GM21737 (cell line): ENCODE measurements around the gene TENM3.

Experiments used
- ATAC-seq: cut with Tn5 transposase; IDR thresholded peaks from one replicate; pipeline ENCODE4 v1.9.1; 2021; ENCODE audit warnings: mild to moderate bottlenecking, moderate library complexity; ENCODE audit not compliant: unreplicated experiment

The TENM3 gene

DNA sequence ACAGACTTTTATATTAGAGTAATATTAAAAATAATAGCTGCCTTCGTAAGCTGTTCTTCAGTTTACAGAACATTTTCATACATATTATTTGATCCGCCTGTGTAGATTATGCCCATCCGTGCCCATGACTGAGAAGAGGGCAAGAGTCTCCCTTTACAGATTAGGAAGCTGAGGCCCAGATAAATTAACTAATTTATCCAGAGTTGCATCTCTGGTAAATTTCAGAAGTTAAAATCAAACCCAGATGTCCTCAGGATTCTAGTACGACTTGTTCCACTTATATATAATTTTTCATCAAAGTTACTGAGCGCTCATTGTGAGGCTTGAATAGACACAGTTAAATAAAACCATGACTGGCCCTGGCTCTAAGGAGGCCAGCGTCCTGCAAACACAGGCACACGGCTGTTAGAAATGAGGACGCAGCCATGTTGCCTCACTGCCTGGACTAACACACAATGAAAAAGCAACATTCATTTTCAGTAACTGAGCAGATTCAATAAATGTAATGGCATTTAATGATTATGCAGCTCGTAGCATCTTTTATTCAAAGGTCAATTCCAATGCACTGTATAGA, 148.0 kb downstream of the TENM3 start:
- ATAC-seq = no peak

DNA sequence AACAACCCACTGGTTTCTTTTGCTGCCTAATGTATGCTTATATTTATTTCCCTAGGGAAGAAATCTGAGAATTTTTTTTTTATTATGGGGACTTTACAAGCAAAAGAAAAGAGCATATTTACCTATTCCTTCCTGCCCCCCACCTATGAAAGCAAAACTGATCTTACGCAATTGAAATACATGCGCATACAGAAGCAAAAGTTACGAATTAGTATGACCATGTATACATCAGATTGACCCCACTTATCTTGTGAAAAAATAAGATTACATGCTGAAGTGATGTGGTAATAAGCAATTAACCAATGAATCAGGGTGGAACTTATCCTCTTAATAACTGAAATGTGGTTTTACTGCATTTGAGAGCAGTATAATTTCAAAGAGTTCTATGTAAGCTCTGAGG, 151.0 kb downstream of the TENM3 start:
- no peak for ATAC-seq

DNA sequence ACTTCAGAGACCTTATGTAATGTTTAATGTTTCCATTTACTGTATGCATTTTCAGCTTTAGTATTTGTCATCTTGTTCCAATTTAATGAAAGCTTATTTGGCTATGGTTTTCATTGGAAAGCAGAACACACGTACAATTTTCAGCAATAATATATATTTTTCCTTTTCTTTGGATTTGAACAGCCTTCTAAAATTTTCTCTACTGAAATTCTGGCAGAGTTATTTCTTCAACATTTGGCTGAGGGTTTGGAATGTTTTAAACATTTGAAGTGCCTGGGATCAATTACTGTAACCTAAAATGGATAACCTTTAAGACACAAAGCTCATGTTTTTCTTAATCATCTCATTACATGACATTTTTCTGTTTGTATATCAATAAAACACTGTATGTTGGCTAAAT, 156.9 kb downstream of the TENM3 start:
- ATAC-seq = no peak

DNA sequence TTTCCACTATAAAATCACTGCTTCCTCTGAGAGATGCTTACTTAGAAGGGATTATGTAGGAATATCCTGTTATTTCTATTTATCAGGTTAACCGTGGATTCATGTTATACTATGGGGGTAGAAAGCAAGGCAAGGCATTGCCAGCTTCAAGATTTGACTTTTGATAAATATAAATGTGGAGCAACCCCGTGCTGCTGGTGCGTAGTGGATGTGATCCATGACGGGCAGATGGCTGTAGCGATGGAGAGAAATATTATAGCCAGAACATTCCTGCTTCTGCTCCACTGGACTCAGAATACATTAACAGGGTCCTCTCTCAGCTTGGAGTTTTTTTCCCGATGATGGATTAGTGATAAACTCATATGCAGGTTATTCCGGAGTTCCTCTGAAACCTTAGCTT, 157.6 kb downstream of the TENM3 start:
- ATAC-seq = no peak

DNA sequence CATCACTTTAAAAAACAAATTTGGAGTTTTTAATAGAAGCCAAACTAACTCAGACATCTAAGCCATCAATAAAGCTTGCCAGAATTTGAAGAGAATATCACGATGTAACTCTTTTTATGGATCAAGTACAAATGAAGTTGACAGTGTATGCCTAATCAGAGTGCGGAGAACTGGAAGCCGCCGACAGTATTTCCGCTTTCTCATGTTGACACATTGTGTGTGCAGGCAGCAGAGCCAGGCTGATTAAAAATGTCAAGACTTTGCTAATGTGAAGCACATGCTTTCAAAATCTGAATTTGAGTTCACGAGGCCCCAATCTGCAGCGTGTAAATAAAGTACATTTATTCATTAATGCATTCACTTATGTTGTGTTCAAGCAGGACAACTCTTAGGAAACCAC, 161.2 kb downstream of the TENM3 start:
- no peak for ATAC-seq

DNA sequence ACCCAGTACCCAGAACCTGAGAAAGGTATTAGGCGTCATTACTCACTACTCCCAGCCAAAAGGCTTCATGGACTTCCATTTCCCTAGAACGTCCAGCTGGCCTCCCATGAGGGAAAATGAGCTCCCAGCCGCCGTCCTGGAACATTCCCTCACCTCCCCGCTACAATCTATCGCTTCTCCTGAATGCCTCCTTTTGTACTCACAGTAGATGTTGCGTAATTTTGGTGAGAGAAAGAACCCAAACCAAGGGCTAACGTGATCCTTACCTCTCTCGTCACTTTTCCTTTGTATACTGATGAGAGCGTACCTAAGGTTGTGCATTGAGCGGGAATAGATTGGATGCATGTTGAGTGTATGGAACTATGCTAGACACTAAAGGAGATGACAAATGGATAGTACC, 161.9 kb downstream of the TENM3 start:
- no peak for ATAC-seq

DNA sequence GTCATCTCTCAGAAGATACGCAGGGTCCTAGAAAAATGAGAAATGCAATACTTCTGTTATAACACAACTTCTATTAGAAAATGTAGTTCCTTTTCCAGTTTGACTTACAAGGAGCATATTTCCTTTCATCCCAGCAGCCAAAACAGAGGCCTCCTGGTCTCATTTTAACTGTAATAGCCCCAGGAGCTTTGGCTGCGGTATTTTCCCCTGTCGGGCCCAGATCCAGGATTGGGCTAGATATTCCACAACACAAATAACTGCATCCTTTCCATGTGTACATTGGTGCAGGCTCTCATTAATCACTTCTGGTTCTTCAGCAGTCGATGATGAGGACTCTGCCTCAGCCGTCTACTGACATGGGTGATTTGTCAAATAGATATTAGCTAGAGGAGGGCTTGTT, 166.1 kb downstream of the TENM3 start:
- no peak for ATAC-seq

DNA sequence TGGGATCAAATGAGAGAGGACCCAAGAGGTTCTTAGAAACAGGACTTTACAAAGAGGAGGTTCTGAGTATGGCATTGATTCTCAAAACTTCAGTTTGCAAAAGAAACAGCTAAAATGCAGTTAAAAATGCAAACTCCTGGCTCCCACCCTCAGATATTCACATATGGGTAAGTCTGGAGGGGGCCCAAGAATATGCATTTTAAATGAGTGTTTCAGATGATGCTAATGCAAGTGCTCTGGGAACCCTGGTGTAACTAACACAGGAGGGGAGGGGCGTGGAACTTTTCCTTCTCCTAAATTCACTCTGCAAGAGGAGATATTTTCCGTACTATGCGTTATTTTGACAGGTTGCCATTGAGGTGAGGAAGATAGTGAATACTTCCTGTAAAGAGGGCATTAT, 168.2 kb downstream of the TENM3 start:
- ATAC-seq = no peak

DNA sequence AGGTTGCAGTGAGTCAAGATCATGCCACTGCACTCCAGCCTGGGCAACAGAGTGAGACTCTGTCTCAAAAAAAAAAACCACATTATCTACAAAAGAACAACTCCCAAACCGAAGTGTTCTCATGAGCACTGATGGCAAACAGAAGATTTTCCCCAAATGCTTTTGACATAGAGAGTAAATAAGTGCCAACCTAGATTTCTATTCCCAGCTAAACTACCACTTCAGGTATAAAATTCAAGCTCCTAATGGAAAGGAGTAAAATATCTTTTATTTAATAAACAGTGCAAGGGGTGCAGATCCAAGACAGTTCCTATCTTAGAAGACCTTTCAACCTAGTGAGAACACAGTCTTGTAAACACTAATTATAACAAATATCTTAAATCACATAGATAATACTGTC, 170.3 kb downstream of the TENM3 start:
- no peak for ATAC-seq

DNA sequence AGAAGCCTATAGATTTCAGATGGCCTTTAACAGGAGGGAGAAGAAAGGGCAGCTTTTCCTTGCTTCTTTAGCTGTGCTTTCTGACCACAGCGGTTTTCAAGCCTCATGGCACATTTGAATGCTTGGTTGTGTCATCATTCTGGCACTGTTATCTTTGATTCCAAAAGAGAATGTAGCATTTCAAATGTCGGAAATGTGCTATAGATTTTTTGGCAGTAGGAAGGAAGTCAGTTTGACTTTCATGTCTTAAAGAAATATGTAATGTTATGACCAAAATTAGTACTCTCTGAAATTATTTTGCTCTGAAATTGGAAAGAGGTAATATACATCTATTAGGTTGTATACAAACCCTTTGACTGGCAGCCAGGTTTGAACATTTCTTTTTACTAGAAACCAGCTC, 171.9 kb downstream of the TENM3 start:
- no peak for ATAC-seq

DNA sequence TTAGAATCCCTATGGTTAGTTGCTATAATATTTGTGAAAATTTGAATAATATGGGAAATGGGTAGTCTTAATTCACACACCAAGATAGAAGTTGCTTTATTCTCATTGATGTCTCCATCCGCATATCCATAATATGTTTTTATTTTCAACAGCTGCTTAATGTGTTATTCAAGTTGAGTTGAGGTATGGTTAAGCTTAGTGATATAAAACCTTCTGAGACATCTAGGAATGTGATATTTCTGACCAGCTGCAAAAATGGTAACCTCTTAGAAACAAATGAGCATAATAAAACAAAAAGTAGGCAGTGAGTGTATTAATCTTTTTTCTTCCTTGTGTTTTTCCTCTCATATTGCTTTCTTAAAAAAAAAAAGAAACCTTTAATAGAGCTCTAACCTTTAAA, 172.9 kb downstream of the TENM3 start:
- no peak for ATAC-seq

DNA sequence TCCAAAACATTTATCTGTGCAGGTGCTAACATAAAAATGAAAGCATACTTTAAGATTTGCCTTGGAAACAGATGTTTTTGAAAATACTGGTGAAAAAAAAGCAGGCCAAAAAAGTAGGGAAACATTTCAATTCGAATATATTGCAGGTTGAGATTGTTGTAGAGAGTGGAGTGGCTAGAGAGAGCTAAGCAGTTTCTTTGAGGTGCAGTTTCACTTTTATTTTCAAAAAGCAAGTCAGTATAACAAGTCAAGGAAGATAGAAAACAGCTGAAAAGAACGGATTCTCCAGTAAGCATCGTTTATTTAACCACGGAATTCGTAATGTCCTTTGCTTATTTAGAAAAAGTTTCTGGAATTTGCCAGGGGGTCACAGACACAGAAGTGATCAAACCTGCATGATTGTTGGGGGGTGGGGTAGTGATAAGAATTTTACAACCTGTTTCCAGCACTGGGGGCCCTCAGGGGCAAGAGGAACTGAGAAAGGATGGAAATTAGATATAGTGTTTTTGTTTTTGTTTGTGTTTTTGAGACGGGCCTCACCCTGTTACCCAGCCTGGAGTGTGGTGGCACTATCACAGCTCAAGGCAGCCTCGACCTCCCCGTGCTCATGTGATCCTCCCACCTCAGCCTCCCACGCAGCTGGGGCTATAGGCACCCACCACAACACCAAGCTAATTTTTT, 175.0 kb downstream of the TENM3 start:
- no peak for ATAC-seq

DNA sequence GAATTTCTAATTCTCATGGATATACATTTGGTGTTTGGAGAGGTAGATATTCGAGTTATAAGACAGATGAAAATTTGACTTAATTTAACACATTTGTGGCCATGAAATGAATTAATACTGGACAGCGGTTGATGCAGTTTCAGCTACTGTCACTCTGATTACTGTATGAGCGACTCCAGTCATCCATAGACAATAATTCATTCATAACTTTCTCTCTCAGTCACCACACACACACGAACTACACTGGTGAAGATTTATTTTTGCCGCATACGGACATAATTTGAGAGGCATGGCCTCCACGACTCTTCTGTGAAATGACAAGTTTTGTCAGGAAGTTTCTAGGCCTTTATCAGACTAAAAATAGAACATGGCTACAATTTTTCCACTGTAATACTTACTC, 177.0 kb downstream of the TENM3 start:
- no peak for ATAC-seq

DNA sequence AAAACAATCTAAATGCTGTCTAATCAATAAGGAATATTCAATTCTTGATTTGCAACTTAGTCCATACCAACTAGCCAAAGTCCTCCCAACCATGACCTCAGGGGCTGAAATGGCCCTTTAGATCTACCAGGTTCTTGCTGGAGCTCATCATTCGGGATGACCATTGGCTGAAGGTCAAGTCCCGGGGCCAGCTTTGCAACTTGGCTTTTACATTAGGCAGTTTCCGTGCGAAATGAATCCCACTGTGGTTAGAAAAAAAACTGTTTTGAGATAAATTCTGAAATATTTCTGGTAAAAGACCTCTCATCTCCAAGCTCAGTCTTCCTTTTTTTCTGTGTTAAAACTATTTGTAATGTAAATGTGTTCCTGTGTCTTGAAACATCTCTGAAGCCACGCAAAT, 178.6 kb downstream of the TENM3 start:
- no peak for ATAC-seq

DNA sequence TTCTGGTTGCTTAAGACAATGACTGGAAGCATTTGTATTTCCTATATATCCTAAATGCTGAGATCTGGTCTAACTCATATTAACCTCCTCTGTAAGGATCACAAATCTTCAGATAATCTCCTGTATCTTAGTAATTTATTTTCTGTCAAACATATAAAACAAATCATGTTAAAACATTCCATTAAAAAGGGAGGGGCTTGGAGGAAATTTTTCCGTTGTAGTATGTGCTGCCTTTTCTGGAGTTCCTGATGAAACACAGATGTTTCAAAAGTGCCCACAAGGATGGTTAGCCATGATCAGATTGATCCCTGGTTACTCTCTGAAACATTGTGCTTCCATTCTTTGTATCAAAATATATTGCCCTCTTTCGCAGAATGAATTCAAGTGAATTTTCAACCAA, 182.1 kb downstream of the TENM3 start:
- no peak for ATAC-seq

DNA sequence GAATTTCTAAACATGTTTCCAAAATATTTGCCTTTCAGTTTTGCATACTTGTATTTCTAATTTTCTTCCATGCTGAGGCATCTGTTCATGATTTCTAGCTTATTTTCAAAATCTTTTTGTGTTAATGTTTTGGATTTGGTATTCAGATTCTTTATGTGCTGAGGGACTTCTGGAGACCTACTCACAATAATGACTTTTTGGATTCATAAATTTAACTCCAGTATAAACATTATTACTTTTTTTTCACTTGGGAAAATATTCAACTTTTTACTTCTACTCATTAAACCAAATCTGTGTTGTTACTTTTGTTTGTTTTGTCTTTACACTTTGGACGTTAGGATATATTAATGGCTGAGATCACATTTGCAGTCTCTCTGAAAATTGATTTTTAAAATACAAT, 183.7 kb downstream of the TENM3 start:
- no peak for ATAC-seq

DNA sequence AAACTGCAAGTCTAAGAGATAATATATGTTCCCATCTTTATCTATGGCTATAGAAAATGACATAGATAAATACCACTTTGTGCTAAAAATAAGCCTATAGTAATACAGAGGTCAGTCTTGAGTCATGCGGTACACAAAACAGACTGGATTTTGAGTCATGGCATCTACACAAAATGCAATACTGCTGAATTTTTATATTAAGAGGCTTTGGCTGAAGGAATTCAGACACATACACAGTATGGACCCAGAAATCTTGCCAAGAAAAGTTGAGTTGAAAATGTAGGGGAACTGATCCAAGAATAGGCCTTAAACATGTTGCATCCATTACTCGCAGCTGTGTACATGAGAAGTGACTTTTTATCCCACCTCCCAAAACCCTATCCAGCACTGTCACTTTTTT, 184.4 kb downstream of the TENM3 start:
- no peak for ATAC-seq

DNA sequence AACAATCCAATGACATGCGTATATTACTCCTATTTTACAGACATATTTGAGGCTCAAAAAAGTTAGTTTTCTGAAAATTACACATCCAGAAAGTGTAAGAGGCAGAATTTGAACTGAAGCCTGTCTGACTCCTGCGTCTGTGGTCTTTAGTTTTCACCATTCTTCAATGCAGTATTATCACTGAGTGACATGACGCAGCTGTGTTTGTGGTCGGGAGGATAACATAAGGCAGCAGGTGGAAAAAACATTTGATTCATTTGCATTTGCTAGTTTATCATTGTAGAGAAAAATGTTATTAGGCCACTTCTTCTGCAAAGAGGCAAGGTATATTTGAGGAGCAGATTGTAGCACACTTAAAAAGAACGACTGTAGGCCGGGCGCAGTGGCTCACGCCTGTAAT, 186.7 kb downstream of the TENM3 start:
- ATAC-seq = no peak

DNA sequence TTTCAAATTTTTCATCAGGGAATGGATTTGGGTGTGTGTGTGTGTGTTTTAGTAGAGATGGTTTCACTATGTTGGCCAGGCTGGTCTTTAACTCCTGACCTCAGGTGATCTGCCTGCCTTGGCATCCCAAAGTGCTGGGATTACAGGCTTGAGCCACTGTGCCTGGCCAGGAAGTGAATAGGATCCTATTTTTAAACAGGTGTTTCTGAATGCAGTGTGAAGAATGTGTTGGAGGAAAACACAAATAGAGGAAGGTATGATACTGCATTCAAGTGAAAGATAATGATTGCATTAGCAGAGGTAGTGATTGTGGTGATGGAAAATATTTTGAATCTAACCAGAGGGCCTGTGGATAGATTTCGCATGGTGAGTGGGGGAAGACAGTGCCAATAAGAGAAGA, 189.6 kb downstream of the TENM3 start:
- no peak for ATAC-seq

DNA sequence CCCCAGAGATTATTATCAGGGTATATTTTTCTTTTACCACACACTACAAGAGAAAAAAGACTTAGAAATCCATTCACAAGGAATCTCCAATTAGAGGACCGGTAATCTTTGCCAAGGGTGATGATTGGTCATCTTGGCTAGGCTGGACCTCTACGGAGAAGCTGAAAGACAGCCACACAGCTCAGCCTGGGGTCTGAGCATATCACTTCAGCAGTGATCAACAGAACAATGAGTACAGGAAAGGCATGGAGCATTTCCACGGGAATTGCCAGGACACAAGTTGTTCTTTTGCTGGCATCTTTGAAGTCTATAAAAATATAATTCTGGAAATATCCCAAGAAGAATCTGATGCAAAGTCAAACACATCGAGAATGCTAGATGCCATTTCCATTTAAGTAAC, 191.5 kb downstream of the TENM3 start:
- ATAC-seq = no peak

DNA sequence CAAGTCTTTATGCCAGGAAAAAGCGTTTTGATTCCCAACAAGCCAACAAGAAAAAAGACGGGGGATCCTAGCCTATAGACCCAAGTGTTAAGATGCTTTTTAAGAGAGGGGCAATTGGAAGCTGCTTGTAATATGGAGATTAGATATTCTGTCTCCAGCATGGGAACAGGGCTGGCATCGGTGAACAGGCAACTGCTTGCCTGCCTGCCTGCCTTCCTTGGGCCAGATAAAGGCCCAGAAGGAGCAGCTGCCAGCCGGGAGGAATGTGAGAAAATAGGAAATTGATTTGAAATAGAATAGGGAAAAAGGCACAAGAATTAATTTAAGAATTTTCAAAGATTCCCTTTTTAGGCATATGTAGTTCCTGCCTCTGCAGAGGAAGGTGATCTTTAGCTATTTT, 192.2 kb downstream of the TENM3 start:
- no peak for ATAC-seq

DNA sequence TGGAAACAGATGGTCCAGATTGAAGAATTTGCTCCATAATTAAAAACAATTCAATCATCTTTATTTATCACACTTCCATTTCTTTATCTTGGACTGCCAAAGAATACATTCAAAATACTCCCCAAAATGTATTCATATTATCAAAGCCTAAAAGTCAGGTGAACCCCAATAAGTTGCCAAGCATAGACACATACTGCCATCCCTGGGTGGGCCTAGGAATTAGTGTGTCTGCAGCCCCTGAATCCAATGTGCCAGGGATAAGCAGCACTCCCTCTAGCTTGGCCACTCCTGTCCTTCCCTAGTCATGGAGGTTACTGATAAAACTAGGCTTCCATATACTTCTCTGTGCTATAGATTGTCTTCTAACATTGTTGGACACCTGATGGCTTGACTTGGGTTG, 199.9 kb downstream of the TENM3 start:
- no peak for ATAC-seq

DNA sequence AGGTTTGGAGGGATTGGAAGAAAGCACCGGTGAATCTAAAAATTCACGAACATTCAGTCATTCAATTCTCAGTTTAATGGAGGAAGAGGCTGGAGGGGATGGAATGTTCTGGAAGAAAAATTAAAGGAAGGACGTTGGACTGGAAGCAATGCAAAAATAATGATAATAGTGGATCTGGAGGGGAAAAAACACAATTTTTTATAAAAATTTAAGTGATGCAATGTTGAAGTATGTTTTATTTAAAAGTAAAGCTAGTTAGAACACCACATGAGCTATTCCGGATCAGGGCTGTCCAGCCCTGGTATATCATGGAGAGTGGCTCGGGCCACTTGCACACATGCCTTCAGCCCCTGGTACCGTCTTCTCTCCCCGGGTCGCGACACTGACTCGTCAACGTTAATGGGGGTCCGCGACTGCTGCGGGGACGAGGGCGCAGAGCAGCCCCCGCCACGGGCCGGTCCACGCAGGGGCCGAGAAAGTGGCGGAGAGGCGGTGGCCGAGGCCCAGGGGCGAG, 204.6 kb downstream of the TENM3 start:
- ATAC-seq = no peak
